Vagina (tissue), 2 donors: Measurements from ENCODE around the gene PTPRN2.

Source experiments
- CTCF ChIP-seq, 3 experiments: fragments of 450-650 bp in 2 of 3; fragments of 200-600 bp in 1 of 3; sonication (generic) in 1 of 3; IDR thresholded peaks; one replicate each; pipeline ENCODE4 v1.5.1; 2017 to 2019; ENCODE audit warnings: antibody characterized with exemption in 3 of 3, mild to moderate bottlenecking in 2 of 3, moderate library complexity in 2 of 3
- POLR2A ChIP-seq, 2 donors: fragments of 450-650 bp; IDR thresholded peaks; one replicate each; pipeline ENCODE4 v1.6.1; 2017; ENCODE audit warnings: antibody characterized with exemption in 2 of 2, mild to moderate bottlenecking in 2 of 2, moderate library complexity in 2 of 2

GRCh38 chr7:158532093-158532627 is 55.5 kb downstream of the PTPRN2 start:
- TF ChIP-seq CTCF (IDR thresholded peaks at IDR 0.05) (no peak), POLR2A (IDR thresholded peaks at IDR 0.05) (no peak)
